IPS-NIHi7 (cell line): ENCODE measurements around the gene THAP7.

Source experiments
- DNase-seq: peaks from one replicate; pipeline ENCODE4 v3.0.0; 2012; ENCODE audit warnings: mixed read lengths; ENCODE audit errors: extremely low spot score

The THAP7 gene

DNA sequence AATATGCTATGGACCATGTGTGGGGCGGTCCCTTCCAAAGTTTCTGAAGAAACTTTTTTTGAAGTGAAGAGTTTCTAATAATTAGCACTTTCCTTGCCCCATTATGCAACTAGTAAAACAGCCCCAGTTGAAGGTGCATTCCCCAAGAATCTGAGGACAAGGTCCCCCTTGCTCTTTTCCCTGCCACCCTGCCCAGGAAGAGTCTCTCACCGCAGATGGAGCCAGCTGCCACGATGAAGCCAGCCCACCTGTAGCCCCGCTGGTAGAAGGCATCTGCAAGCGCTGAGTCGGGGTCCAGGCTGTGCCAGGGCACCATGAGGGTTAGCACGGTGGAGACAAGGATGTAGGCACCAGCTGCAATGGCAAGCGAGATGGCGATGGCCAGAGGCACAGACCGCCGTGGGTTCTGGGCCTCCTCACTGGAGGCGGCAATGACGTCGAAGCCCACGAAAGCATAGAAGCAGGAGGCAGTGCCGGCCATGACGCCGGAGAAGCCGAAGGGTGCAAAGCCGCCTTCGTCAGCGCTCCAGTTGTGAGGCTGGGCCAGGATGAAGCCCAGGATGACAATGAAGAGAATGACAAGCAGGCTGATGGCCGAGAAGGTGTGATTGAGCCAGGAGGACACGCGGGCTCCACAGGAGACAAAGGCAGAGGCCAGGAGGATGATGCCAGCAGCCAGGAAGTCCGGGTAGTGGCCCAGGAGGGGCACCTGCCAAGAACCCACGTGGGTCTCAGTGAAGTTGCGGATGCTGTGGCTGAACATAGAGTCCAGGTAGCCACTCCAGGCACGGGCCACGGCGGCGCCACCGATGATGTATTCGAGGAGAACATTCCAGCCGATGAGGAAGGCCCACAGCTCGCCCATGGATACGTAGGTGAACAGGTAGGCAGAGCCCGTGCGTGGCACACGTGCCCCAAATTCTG lies 29.0 kb upstream of the THAP7 start:
- DNase-seq, result no peak

DNA sequence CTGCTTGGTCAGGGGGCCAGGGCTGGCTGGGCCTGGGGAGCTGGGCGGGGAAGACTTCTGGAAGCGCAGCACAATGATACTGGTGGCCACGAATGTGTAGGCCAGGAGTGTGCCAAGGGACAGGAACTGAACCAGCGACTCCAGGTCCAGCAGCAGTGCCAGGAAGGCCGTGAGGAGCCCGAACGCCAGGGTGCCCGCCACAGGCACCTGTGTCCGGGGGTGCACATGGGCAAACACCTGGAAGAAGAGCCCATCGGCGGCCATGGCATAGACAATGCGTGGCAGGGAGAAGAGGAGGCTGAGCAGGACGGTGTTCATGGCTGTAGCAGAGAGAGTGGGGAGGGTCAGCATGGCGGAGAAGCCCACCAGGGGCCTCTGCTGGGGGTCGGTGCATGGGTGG lies 28.1 kb upstream of the THAP7 start:
- no peak for DNase-seq

DNA sequence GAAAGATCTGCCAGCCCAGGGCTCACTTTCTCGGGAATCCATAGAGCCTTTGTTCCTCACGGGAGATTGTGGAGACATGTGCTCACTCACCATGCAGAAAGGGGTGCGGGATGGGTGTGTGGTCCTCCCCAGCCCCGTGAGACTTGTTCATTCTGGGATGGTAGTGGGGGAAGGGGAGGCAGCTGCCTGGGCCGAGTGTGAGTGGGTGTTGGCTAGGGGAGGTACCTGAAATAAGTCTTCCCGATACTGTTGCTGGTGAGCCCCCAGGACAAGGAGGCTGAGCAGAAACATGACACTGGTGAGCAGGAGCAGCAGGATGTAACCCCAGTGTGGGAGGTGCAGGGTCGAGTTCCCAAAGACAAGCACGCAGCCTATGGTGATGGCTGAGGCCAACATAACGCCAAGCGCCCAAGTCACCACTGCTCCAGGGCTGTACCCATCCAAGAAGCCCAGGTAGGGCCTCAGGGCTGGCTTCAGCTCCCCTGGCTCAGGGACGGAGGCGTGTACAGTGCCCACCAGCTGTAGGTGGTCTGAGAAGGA lies 27.6 kb upstream of the THAP7 start:
- DNase-seq, result no peak

DNA sequence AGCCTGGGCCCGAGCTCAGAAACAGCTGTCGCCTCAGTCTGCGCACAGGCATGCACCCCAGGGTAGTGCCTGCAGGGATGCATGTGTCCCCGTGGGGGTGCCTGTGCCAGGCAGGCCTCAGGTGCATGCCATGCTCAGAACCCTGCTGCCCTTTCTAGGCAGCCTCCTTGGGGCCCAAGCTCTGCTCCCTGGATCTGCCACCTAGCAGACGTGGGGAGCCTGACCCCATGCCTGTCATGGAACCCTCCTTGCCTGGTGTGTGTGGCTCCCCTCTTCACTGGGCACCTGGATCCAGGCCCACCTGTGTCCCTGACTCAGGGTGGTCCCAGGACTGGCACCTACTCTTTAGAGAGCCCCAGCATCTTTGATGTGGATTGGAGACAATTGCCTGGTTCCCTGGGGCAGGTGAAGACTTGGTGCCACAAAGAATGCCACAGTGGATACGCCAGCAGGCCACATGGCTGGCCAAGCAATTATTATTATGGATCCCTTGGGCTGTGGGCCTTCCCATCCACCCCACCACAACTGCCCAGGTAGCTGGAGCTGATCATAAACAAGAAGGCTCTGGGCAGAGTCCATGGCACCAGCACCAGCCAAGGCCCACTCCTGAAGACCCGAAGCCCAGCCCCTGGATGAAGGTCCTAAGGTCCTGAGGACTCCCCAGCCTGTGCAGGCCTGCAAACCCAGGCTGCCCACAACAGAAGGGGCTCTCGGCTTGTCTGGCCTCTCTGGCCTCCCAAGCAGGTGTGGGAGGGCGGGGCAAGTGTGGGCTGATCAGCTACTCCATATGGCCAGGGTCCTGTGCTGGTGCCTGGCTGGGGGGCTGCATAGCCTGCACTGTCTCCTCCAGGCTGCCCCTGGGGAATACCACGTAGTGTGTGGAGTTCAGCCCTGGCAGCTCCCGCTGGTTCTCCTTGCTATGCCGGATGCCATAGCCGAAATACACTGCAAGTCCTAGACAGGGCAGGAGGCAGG lies 26.6 kb upstream of the THAP7 start:
- no peak for DNase-seq

DNA sequence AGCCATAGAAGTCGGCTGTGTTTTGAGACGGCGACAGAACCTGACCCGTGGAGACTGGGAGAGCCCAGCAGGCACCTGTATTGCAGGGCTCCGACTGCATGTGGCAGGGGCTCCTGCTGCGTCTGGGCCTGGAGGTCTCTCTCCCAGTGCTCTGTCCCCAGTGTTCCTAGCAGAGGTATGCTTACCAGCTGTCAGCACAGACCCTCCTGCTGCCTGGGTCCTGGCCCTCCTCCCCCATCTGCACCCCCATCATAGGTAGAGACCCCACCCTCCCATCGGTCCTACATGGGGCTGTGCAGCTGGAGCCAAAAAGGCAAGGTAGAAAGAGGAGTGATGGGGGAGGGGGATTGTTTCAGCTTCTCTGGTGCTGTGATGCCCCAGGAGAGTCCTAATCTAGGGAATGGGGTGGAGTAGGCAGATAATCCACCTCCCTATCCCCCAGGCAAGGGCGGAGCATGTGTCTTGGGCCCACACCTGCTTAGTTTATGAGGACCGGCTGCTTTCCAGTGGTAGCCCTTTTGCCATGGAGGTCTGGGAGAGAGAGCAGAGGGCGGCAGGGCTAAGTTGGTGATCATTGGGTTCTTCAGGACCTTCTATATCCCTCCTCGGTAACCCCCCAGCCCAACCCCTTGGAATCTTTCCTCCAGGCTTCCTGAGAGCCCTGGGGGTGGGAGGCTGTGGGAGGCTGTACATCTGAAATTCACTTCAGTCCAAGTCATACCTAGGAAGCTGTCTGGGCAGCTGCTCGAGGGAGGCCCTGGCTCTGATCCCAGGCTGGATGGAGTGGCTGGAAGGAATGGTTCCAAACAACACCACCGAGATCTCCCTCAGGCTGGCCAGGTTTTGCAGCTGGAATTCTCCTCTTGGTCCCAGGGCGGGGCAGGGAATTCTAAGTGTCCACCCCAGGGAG lies 25.1 kb upstream of the THAP7 start:
- no peak for DNase-seq

DNA sequence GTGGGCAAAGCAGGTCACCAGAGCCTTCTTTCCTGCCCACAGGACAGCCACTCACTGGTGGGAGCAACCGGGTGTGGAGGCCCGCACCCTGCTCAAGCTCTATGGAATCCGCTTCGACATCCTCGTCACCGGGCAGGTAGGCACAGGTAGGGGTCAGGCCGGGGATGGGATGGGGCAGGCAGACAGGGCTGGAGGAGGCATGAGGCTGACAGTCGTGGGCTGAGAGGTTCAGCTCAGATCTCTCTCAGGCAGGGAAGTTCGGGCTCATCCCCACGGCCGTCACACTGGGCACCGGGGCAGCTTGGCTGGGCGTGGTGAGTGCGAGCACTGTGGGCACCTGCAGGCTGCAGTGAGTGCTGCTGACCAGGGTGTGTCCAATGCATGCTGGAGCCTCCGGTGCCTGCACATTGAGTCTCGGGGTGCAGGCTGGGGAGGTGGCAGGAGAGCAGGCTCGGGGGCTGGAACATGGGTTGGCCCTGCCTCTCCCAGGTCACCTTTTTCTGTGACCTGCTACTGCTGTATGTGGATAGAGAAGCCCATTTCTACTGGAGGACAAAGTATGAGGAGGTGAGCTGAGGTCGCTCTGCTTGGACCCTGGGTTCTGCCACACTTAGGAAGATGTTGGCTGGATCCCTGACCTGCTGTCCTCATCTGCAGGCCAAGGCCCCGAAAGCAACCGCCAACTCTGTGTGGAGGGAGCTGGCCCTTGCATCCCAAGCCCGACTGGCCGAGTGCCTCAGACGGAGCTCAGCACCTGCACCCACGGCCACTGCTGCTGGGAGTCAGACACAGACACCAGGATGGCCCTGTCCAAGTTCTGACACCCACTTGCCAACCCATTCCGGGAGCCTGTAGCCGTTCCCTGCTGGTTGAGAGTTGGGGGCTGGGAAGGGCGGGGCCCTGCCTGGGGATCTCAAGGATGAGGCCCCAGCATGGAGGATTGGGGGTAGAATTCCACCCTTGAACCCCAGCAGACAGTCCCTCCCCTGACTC lies 24.1 kb upstream of the THAP7 start:
- no peak for DNase-seq

DNA sequence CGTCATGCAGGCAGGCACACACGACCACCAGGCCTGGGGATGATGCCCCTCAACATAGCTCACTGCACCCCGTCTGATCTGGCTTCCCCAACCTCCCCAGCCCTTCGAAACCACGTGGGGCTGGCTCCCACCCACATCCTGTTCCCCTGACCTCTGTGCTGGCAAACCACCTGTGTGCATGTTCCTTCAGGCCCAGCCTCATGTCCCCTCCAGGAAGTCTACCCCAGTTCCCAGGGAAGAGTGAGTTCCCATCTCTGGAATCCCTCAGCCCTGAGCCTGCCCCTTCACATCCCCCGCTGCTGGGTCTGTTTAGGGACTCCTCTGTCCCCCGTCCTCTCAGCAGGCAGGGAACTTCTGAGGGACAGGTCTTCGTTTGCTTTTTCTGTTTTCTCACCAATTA lies 23.3 kb upstream of the THAP7 start:
- no peak for DNase-seq

DNA sequence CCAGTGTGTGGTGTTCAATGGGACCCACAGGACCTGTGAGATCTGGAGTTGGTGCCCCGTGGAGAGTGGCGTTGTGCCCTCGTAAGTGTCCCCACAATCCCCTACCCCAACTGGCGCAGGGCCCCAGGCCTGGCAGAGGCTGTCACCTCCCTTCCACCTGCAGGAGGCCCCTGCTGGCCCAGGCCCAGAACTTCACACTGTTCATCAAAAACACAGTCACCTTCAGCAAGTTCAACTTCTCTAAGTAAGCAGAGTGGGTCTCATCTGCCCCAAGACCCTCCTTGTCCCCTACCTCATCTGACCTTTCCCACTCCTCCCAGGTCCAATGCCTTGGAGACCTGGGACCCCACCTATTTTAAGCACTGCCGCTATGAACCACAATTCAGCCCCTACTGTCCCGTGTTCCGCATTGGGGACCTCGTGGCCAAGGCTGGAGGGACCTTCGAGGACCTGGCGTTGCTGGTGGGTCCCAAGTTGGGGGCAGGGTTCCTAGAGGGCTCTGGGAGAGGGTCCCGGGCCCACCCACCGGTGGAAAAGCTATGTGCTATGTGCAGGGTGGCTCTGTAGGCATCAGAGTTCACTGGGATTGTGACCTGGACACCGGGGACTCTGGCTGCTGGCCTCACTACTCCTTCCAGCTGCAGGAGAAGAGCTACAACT lies 21.2 kb upstream of the THAP7 start:
- no peak for DNase-seq

DNA sequence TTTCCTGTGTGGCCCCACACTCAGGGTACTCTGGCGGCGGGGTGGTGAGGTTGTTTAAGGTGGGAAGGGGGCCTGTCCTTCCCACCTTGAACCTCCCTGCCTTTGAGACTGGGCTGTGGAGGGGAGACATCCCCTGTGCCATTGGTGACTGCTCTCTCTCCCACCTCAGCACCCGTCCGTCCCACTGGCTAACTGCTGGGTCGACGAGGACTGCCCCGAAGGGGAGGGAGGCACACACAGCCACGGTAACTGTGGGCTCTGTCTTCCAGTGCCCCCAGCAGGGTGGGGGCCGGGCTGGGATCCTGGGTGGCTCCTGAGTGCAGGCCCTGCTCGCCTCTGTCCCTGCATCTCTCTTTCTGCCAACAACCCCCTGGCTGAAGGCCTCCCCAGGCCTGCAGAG lies 20.6 kb upstream of the THAP7 start:
- no peak for DNase-seq

DNA sequence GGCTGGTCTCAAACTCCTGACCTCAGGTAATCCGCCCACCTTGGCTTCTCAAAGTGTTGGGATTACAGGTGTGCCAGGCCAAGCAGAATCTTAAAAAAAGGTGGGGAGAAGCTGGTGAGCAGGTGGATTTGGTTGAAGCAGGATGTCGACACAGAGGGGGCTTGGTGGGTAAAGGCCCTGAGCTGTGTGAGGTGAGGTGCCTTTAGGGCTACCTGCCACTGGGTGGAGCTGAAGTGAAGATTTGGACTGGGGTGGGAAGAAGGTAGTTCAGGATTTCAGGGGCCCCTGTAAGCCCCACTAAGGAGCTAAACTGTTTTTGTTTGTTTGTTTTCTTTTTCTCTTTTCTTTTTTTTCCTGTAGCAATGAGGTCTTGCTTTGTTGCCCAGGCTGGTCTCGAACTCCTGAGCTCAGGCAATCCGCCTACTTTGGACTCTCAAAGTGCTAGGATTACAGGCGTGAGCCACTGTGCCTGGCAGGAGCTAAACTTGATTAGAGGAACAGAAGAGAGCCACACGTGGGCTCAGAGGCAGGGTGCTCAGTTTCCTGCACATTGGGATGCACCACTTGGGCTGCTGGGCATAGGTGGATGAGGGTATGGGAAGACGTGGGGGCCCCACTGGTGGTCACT lies 19.0 kb upstream of the THAP7 start:
- peak; percentile 84 for DNase-seq

DNA sequence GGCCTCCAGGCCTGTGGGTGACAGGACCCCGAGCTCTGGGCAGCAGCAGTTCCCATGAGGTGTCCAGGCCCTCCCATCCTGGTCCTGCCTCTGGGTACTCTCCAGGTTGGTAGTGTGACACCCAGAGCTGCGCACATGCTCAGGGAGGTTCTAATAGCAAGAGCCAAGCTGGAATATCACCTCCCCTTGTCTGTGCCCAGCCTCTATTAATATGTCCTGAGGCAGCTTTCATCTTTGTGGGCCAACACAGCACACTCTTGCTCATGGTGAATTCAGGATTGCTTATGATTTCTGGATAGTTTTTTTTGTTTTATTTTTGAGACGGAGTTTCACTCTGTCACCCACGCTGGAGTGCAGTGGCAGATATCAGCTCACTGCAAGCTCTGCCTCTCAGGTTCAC lies 16.4 kb upstream of the THAP7 start:
- no peak for DNase-seq

DNA sequence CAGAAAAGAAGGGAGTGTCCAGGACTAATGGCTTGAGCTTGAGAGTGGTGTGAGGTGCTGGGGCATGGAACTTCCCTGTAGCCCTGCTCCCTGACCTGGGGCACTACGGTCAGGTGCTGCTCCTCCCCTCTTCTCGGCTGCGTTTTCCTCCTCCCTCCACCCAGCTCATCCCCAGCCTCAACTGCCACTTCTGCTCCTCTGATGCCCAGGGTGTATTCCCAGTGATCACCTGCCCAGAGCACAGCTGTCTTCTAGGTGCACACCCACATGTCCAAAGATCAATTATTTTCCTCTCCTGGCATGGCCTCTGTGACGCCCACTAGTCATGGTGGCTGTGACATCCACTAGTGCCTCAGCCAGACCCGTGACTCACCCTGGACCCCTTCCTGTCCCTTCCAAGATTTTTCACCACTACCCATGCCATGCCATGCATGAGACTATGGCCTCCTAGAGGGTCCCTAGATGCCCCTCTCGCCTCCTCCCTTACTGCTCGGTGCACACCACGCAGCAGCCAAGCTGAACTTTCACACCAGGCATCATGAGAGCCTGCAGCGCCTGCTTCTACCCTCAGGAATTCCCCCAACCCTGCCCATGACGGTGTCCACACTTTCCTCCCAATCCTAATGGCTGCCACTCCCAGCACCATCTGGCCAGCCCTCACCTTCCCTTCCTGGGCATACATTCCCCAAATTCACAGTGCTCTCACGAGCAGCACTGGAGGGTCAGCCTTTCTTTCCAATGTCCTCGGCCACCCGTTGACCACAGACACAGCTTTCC lies 14.9 kb upstream of the THAP7 start:
- DNase-seq, result no peak

DNA sequence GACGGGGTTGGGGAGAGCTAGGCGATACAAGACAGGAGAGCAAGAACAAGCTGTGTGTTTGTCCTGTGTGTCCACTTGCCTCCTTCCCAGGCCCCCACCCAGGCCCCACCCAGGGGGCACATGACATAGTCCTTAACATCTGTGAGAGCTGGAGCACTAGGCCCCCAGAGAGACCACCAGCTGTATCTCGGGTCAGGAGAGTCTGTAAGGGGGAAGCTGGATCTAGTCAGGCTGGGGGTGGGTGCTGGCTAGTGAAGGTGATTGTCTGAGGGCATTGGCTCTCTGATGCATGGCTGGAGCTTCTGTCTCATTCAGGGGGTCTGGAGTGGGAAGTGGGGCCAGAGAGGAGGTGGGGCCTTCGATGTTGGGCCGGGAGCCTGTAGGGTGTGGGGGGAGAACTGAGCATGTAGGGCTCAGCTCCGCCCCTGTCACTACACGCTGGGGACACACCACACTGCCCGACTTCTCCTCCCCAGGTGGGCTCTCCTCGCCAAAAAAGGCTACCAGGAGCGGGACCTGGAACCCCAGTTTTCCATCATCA lies 13.6 kb upstream of the THAP7 start:
- DNase-seq, result no peak

DNA sequence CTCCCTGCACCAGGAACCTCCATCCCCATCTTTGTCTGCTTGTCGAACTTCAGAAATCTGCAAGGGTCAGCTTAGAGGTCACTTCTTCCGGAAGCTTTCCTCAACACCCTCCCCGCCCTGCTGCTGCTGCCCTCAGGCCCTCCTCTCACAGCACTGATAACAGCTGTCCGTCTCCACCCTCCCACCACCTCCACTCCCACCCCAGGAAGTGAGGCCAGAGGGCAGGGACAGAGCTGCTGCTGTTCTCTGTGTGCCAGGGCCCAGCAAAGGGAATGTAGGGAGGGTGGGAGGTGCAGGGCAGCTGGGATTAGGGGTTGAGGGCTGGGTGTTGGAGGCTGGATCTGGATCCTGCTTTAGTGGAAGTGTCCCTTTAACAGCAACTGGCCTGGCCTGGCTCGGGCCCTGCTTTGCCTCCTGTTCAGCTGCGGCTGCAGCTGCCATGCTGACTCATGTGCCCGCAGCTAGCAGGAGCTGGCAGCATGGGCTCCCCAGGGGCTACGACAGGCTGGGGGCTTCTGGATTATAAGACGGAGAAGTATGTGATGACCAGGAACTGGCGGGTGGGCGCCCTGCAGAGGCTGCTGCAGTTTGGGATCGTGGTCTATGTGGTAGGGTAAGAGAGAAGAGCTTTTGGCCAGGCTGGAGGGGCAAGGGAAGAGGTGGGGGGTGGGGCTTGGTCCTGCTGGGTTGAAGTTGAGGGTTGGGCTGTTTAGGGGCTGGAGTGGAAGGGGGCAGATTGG lies 13.0 kb upstream of the THAP7 start, which contains the start of gene P2RX6:
TSS of gene P2RX6 (plus strand) at position 440 of the 740 bp plus-strand sequence. CDS start at position 450, 10 bp downstream.
- DNase-seq, result peak; percentile 53

DNA sequence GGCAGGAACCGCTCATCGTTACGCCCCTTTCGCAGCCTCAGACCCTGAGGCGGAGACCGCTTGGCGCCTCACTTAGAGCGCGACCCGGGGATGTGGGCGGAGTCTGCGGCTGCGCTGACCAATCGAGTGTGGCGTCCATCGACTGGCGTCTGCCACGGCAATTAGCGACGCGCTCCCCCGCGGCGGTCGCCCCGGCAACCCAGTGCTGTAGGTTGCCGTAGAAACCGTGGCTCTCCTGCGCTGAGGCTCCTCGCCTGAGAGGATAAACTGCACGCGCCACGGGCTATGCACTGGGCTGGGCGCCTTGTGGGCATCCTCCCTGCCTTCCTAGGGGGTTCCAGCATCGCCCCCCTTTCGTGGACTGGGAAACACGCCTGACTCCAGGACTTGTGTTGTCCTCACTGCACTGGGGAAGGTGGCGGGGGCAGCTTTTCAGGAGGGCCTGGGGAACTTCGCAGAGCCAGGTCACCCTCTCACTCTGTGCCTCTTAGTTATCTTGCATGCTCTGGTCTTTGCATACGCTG lies 12.3 kb upstream of the THAP7 start:
- DNase-seq, result peak; percentile 98

DNA sequence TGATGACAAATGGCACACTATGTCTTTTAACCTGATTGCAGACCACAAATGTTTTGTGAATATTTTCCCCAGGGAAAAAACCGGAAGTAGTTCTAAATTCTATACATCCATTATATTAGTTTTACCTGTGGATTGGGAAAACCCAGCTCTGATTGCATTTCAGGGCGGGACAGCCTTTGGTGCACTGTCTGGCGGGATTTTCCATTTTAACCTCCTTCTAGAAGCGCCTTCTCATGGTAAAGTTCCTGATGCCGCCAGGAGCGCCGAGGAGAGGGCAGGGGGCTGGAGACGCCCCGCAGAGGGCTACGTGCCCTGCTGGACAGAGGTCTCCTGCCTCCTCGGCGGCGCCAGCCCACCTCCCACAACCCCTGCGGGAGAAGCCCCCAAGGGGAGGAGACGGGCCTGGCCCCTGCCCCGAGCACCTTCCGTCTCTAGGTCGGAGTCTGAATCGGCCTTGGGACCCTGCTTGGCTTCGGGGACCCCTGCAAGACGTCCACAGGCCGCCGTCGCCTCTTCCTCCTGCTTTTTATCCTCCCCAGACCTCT lies 11.8 kb upstream of the THAP7 start:
- no peak for DNase-seq
